Colonic mucosa (tissue), 4 donors: ENCODE data around the gene SERPINA5. TPM values are rescaled to one million over a fixed set of nuclear protein-coding genes. Genes with fewer than 3 reads are reported as not detected.
"Not testable (repeated sequence)": the region's sequence is repeated elsewhere in the genome, so short reads cannot be mapped to it uniquely, and the experiment has no call there.

ENCODE experiments used
- DNase-seq: peaks from one replicate; pipeline ENCODE4 v3.0.0-alpha.2; 2020
- H3K27ac ChIP-seq: fragments of 200-600 bp; one replicate; pipeline ENCODE4 v1.8.0; 2021
- H3K27me3 ChIP-seq: fragments of 200-600 bp; one replicate; pipeline ENCODE4 v1.8.0; 2021
- H3K36me3 ChIP-seq: fragments of 200-600 bp; one replicate; pipeline ENCODE4 v1.8.0; 2021
- H3K4me1 ChIP-seq: fragments of 200-600 bp; one replicate; pipeline ENCODE4 v1.8.0; 2021; ENCODE audit warnings: mild to moderate bottlenecking
- H3K4me3 ChIP-seq: fragments of 200-600 bp; one replicate; pipeline ENCODE4 v1.8.0; 2021
- H3K9ac ChIP-seq, 2 donors: one replicate each; pipeline ENCODE4 v1.7.0; 2013; ENCODE audit warnings: control low read depth in 2 of 2, low read depth in 2 of 2, low read length in 2 of 2
- H3K9me3 ChIP-seq: fragments of 200-600 bp; one replicate; pipeline ENCODE4 v1.8.0; 2021
- intact Hi-C: fragments of 100-400 bp; cut with DNase I; formaldehyde crosslinking; loops from one replicate; pipeline ENCODE4 v1.14.1; 2022
- total RNA-seq, 2 donors: library from RNA; stranded (reverse); fragmentation: NEBNext Ultra II Directional in 1 of 2; extraction: Animal tissue kit (Norgen Biotek cat#: 25700) in 1 of 2; gene quantifications; one replicate each; pipeline ENCODE4 v1.2.1, GENCODE V29; 2021
- TF ChIP-seq, protein P1 (sequence below): fragments of 200-600 bp; IDR thresholded peaks from one replicate; pipeline ENCODE4 v1.8.0; 2022; ENCODE audit warnings: antibody characterized with exemption, mild to moderate bottlenecking
- donor health status: healthy.
- donor health status: DM: no; HTN: no; CAD: no.
- donor health status: DM: no; HTN: no; CAD: no.

SERPINA5 gene
- total RNA-seq, 2 donors from 2014 or later: 0.61 to 2.9 TPM

DNA sequence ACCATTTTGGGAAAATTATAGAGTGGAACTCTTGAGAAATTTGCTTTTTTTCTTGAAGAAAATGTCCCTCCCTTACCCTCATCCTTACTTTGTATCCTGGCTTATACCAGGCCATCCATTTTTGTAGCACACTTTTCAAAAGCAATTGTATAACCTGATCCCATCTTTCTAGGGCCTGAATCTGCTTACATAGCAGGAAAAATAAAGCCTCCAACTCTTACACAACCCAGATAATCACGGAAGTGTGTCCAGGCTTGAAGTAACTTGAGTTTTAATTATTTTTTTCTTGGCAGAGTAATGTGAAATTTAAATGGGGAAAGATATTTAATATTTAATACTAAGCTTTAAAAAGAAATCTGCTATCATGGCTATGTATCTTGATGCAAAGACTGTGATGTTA is 53.9 kb downstream of the SERPINA5 start:
- TF ChIP-seq, protein P1, sequence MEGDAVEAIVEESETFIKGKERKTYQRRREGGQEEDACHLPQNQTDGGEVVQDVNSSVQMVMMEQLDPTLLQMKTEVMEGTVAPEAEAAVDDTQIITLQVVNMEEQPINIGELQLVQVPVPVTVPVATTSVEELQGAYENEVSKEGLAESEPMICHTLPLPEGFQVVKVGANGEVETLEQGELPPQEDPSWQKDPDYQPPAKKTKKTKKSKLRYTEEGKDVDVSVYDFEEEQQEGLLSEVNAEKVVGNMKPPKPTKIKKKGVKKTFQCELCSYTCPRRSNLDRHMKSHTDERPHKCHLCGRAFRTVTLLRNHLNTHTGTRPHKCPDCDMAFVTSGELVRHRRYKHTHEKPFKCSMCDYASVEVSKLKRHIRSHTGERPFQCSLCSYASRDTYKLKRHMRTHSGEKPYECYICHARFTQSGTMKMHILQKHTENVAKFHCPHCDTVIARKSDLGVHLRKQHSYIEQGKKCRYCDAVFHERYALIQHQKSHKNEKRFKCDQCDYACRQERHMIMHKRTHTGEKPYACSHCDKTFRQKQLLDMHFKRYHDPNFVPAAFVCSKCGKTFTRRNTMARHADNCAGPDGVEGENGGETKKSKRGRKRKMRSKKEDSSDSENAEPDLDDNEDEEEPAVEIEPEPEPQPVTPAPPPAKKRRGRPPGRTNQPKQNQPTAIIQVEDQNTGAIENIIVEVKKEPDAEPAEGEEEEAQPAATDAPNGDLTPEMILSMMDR: no peak
- Histone ChIP-seq H3K36me3 (no peaks in the 10 kb centered on the region), H3K27ac (no peak overlapping the region), H3K4me1 (no peaks in the 10 kb centered on the region), H3K9me3 (no peaks in the 10 kb centered on the region), H3K4me3 (no peak overlapping the region), H3K27me3 (no peaks in the 10 kb centered on the region), H3K9ac (no peak overlapping the region)
- intact Hi-C loops: no loop called here
- DNase-seq: no peak

DNA sequence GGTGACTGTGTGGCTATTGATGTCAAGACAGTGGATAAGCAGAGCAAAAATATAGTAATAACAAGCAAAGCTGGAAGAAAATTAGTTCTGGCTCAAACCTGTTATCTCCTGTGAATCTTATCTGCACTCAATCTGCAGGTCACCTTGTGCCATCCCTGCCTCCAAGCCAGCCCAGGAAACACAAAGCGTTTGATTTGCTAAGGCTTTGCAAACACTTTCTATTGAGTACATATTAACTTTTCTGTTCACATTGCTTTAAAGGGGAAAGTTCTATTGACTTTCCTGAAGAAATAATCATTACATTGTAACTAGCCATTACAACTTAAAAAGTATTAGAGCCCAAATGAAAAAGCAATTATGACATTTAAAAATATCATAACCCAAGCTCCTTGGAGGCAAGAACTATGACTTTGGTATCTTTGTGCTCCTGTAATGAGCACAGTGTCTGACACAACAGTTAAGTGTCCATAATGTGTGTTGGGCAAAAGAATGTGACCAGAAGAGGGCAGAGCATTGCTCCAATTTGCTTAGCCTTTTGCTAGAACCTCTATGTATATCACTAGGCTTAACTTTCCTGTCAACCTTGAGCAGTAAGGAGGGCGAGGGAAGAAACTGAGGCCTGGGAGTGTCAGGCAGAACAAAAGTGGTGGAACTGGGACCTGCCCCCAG is 55.7 kb downstream of the SERPINA5 start:
- H3K27ac ChIP-seq: no peak overlapping the region
- no peaks in the 10 kb centered on the region for H3K36me3 ChIP-seq
- H3K9ac ChIP-seq: no peak overlapping the region
- no peak overlapping the region for H3K4me3 ChIP-seq
- no peak for DNase-seq
- no peaks in the 10 kb centered on the region for H3K4me1 ChIP-seq
- TF ChIP-seq, protein P1: no peak
- intact Hi-C loops: no loop called here
- no peaks in the 10 kb centered on the region for H3K9me3 ChIP-seq
- H3K27me3 ChIP-seq: no peaks in the 10 kb centered on the region

- H3K27ac ChIP-seq, H3K4me3 ChIP-seq, H3K36me3 ChIP-seq, intact Hi-C loops, H3K9me3 ChIP-seq, H3K9ac ChIP-seq, DNase-seq, H3K27me3 ChIP-seq, H3K4me1 ChIP-seq: not testable (repeated sequence)
Measured at GRCh38 chr14:94637814-94638213, 56.6 kb downstream of the SERPINA5 start.

DNA sequence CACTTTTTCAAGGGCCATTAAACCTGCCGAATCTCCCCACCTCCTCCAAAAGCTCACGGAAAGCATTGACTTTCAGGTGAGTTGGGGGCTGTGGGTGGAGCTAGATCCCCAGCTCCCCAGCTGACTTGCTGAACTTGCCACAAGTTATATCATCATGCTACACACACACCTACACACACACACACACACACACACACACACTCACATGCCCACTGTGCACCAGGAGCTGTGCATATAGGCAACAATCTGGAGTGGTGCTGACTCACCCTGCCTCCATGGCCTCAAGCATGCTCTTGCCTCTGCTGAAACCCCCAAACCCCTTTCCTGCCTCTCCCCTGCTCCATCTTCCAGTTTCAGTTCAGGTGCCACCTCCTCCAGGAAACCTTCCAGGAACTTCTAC is 57.1 kb downstream of the SERPINA5 start:
- no peak overlapping the region for H3K9ac ChIP-seq
- H3K27me3 ChIP-seq: no peaks in the 10 kb centered on the region
- no peaks in the 10 kb centered on the region for H3K36me3 ChIP-seq
- intact Hi-C loops: no loop called here
- H3K9me3 ChIP-seq: no peaks in the 10 kb centered on the region
- TF ChIP-seq, protein P1: no peak
- H3K4me1 ChIP-seq: no peaks in the 10 kb centered on the region
- H3K27ac ChIP-seq: no peak overlapping the region
- no peak for DNase-seq
- H3K4me3 ChIP-seq: no peak overlapping the region

DNA sequence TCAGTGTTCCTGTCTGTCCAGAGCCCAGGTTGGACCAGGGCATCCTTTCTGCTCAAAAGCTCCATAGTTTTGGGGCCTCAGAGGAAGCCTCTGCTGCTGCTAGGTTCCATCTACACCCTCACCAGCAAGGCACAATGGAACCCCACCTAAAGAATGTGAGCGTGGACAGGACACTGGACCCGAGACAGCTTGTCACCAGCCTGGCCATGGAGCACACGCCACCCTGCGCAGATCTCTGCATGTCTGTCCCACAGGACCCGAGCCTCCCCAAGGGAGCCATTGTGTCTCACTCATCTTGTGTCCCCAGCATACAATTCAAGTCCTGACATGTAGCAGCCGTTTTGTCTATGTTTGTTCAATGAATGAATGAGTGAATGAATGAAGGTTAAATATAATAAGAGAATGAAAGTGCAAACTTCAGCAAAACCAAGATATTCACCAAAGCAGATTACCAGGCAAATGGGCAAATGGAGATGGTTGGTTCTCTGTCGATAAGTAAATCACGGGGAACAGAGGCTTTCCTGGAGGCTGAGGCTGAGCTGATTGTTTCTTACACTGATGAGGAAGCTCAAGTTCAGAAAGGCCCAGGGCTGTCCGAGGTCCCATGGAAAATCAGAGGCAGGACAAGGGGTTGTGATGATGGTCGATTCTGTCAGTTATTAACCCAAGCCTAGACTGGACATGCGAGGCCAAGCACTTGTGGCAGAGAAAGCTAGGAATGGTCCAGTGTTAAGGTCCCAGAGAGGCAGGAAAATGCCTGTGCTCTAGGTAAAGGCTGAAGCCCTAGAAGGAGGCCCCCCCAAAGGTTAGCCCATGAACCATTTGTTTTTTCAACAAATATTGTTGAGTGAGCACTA is 58.0 kb downstream of the SERPINA5 start:
- Histone ChIP-seq H3K27ac (no peak overlapping the region), H3K4me3 (no peak overlapping the region), H3K27me3 (no peaks in the 10 kb centered on the region), H3K36me3 (no peaks in the 10 kb centered on the region), H3K9me3 (no peaks in the 10 kb centered on the region), H3K9ac (no peak overlapping the region), H3K4me1 (no peaks in the 10 kb centered on the region)
- DNase-seq: no peak
- intact Hi-C loops: no loop called here
- TF ChIP-seq, protein P1: no peak
